Measurements from ENCODE around the gene GRIFIN. TPM values are rescaled to one million over a fixed set of nuclear protein-coding genes. Genes with fewer than 3 reads are reported as not detected.

Gene GRIFIN
- total RNA-seq, 1 donor from 2014 or later: not detected

GRCh38 chr7:2478800-2479199, 2.6 kb upstream of the GRIFIN start:
- Mint-ChIP-seq H3K4me3 (no peak overlapping the region), H3K36me3 (ENCODE audit: low read depth) (no peaks in the 10 kb centered on the region), H3K9me3 (no peaks in the 10 kb centered on the region), H3K27me3 (no peaks in the 10 kb centered on the region), H3K4me1 (peaks cover 11% of the 10 kb centered on the region), H3K27ac (no peak overlapping the region)
- POLR2A ChIA-PET: interaction anchor here (1.1 to 1.7 kb wide), 4 partner anchors 32 to 231 kb away, joined by 5 to 11 read pairs (median 8); partner anchors contain the start of gene LFNG
- no peak for DNase-seq
- no peak for ATAC-seq (ENCODE audit: low read depth)
- CTCF ChIA-PET: interaction anchor here (1.0 to 2.4 kb wide), 4 partner anchors 95 to 231 kb away, joined by 4 to 9 read pairs (median 5); no protein-coding TSS in a partner anchor
- TF ChIP-seq CTCF (IDR thresholded peaks at IDR 0.05): no peak
- intact Hi-C loops (cut with micrococcal nuclease): loop anchor here (1.0 kb wide), 1 partner anchor 203 kb away; no protein-coding TSS in a partner anchor

GRCh38 chr7:2478399-2478785, 2.2 kb upstream of the GRIFIN start:
- no peak overlapping the region for H3K4me3 Mint-ChIP-seq
- no peak overlapping the region for H3K27ac Mint-ChIP-seq
- no peaks in the 10 kb centered on the region for H3K9me3 Mint-ChIP-seq
- ATAC-seq (ENCODE audit: low read depth) (no peak), DNase-seq (no peak)
- POLR2A ChIA-PET: interaction anchor here (1.0 to 1.7 kb wide), 6 partner anchors 33 to 231 kb away, joined by 3 to 11 read pairs (median 6); partner anchors contain the start of genes LFNG and TTYH3
- no peak for TF ChIP-seq CTCF (IDR thresholded peaks at IDR 0.05)
- CTCF ChIA-PET: interaction anchor here (0.9 to 1.3 kb wide), 4 partner anchors 95 to 232 kb away, joined by 3 to 6 read pairs (median 4); no protein-coding TSS in a partner anchor
- no peaks in the 10 kb centered on the region for H3K36me3 Mint-ChIP-seq (ENCODE audit: low read depth)
- no peaks in the 10 kb centered on the region for H3K27me3 Mint-ChIP-seq
- H3K4me1 Mint-ChIP-seq: peaks cover 11% of the 10 kb centered on the region
- intact Hi-C loops (cut with micrococcal nuclease): loop anchor here (1.0 kb wide), 1 partner anchor 203 kb away; no protein-coding TSS in a partner anchor

- ATAC-seq (ENCODE audit: low read depth) (peak; percentile 98), DNase-seq (peak; percentile 66)
- H3K36me3 Mint-ChIP-seq (ENCODE audit: low read depth): no peaks in the 10 kb centered on the region
- POLR2A ChIA-PET: interaction anchor here (1.0 to 1.7 kb wide), 6 partner anchors 33 to 232 kb away, joined by 3 to 11 read pairs (median 6); partner anchors contain the start of genes LFNG and TTYH3
- CTCF ChIA-PET: interaction anchor here (0.9 to 1.3 kb wide), 4 partner anchors 96 to 233 kb away, joined by 3 to 6 read pairs (median 4); no protein-coding TSS in a partner anchor
- peak; percentile 68 for TF ChIP-seq CTCF (IDR thresholded peaks at IDR 0.05)
- no peak overlapping the region for H3K4me3 Mint-ChIP-seq
- no peaks in the 10 kb centered on the region for H3K9me3 Mint-ChIP-seq
- H3K27ac Mint-ChIP-seq: no peak overlapping the region
- H3K27me3 Mint-ChIP-seq: no peaks in the 10 kb centered on the region
- peaks cover 11% of the 10 kb centered on the region for H3K4me1 Mint-ChIP-seq
- intact Hi-C loops (cut with micrococcal nuclease): loop anchor here (1.0 to 2.0 kb wide), 7 partner anchors 31 to 232 kb away; partner anchors contain the start of gene BRAT1
These were observed 1.5 kb upstream of the GRIFIN start for GRCh38 chr7:2477447-2478398.

GRCh38 chr7:2476776-2477446, 713 bp upstream of the GRIFIN start:
- Mint-ChIP-seq H3K4me1 (peaks cover 11% of the 10 kb centered on the region), H3K27ac (no peak overlapping the region), H3K4me3 (no peak overlapping the region), H3K9me3 (no peaks in the 10 kb centered on the region), H3K36me3 (ENCODE audit: low read depth) (no peaks in the 10 kb centered on the region), H3K27me3 (no peaks in the 10 kb centered on the region)
- CTCF ChIA-PET: interaction anchor here (0.7 to 1.1 kb wide), 3 partner anchors 25 to 204 kb away, joined by 3 to 4 read pairs (median 3); no protein-coding TSS in a partner anchor
- ATAC-seq (ENCODE audit: low read depth): no peak
- TF ChIP-seq CTCF (IDR thresholded peaks at IDR 0.05): no peak
- POLR2A ChIA-PET: interaction anchor here (0.6 kb wide), 1 partner anchor 1484 kb away, joined by 3 read pairs; no protein-coding TSS in a partner anchor
- intact Hi-C loops (cut with micrococcal nuclease): loop anchor here (1.0 to 2.0 kb wide), 6 partner anchors 32 to 232 kb away; partner anchors contain the start of gene BRAT1
- no peak for DNase-seq

Measured in activated B cell treated with CpG ODN at 0.5 μM for 24 hours (primary cell).